IMR-90 (cell line): Measurements from ENCODE around the gene CIRBP. TPM values are rescaled to one million over a fixed set of nuclear protein-coding genes. Genes with fewer than 3 reads are reported as not detected.
A peak's percentile ranks its signal among the peaks of the same experiment; 100 is the strongest.

Experiments used
- ATAC-seq: fragments of 200-7000 bp; cut with Tn5 transposase; 2 replicates; pipeline ENCODE4 v1.9.1; 2020; ENCODE audit warnings: low read depth, mild to moderate bottlenecking, moderate library complexity
- BruUV-seq: library from RNA; stranded (reverse); fragments of 400-500 nt; replicated peaks from 2 replicates; lab custom pipeline; 2021; lab: Mats Ljungman, UMichigan
- CTCF ChIA-PET: fragments of 300-600 bp; formaldehyde crosslinking; extraction: SDS; loops from one replicate; lab custom pipeline; 2021; ENCODE audit warnings: antibody characterized with exemption; lab: Yijun Ruan, JAX
- POLR2A ChIA-PET: fragments of 300-600 bp; sonication (Branson Sonifier 250); formaldehyde crosslinking; loops from one replicate; lab custom pipeline; 2022; ENCODE audit warnings: antibody characterized with exemption; ENCODE audit not compliant: unreplicated experiment; lab: Charles Lee
- DNase-seq: peaks from one replicate; pipeline ENCODE4 v3.0.0; 2013
- H2AFZ ChIP-seq: replicated peaks from 2 replicates; pipeline ENCODE3; 2013; ENCODE audit warnings: low read length, mild to moderate bottlenecking; ENCODE audit not compliant: poor library complexity
- H2AK5ac ChIP-seq: 2 replicates; pipeline ENCODE4 v1.6.1; 2013; ENCODE audit warnings: low read depth, low read length, inconsistent platforms
- H2AK9ac ChIP-seq: replicated peaks from 2 replicates; pipeline ENCODE3; 2013; ENCODE audit warnings: mild to moderate bottlenecking, low read depth, low read length, moderate library complexity; ENCODE audit not compliant: poor library complexity
- H2BK120ac ChIP-seq: 2 replicates; pipeline ENCODE4 v1.6.1; 2013; ENCODE audit warnings: low read depth, low read length, inconsistent platforms
- H2BK15ac ChIP-seq: 3 replicates; pipeline ENCODE4 v1.6.1; 2013; ENCODE audit warnings: low read depth, low read length, inconsistent platforms
- H2BK20ac ChIP-seq: 2 replicates; pipeline ENCODE4 v1.6.1; 2013; ENCODE audit warnings: low read depth, mild to moderate bottlenecking, inconsistent platforms, low read length, moderate library complexity
- H2BK5ac ChIP-seq: 2 replicates; pipeline ENCODE4 v1.6.1; 2013; ENCODE audit warnings: mild to moderate bottlenecking, low read depth, low read length, inconsistent platforms; ENCODE audit not compliant: poor library complexity, severe bottlenecking
- H3K14ac ChIP-seq: replicated peaks from 2 replicates; pipeline ENCODE4 v1.6.1; 2013; ENCODE audit warnings: low read depth, low read length, inconsistent platforms
- H3K18ac ChIP-seq: 2 replicates; pipeline ENCODE4 v1.6.1; 2013; ENCODE audit warnings: low read depth, low read length, control low read depth
- H3K23ac ChIP-seq: 2 replicates; pipeline ENCODE4 v1.6.1; 2013; ENCODE audit warnings: low read depth, low read length, inconsistent platforms
- H3K27ac ChIP-seq: 2 replicates; pipeline ENCODE4 v1.5.1; 2013; ENCODE audit warnings: mild to moderate bottlenecking, control low read depth, low read length; ENCODE audit not compliant: insufficient read depth
- H3K27me3 ChIP-seq: 2 replicates; pipeline ENCODE4 v1.6.1; 2013; ENCODE audit warnings: low read length; ENCODE audit not compliant: control insufficient read depth, insufficient read depth
- H3K36me3 ChIP-seq: 2 replicates; pipeline ENCODE4 v1.6.1; 2013; ENCODE audit warnings: low read length, mixed read lengths; ENCODE audit not compliant: control insufficient read depth, insufficient read depth
- H3K4ac ChIP-seq: 2 replicates; pipeline ENCODE4 v1.6.1; 2013; ENCODE audit warnings: low read depth, low read length, inconsistent platforms
- H3K4me1 ChIP-seq: 2 replicates; pipeline ENCODE4 v1.6.1; 2013; ENCODE audit warnings: low read length, mixed read lengths; ENCODE audit not compliant: control insufficient read depth, insufficient read depth
- H3K4me2 ChIP-seq: 2 replicates; pipeline ENCODE4 v1.6.1; 2013; ENCODE audit warnings: low read depth, mild to moderate bottlenecking, control low read depth, low read length, moderate library complexity
- H3K4me3 ChIP-seq: 2 replicates; pipeline ENCODE4 v1.5.1; 2013; ENCODE audit warnings: low read depth, mild to moderate bottlenecking, control low read depth, low read length, moderate library complexity; ENCODE audit not compliant: insufficient read depth
- H3K56ac ChIP-seq: 2 replicates; pipeline ENCODE4 v1.6.1; 2013; ENCODE audit warnings: low read length, inconsistent platforms; ENCODE audit not compliant: insufficient read depth; ENCODE audit errors: extremely low read depth
- H3K79me1 ChIP-seq, 2 experiments: 2 replicates each; pipeline ENCODE4 v1.6.1; 2013; ENCODE audit warnings: low read length in 2 of 2, inconsistent platforms in 1 of 2, low read depth in 1 of 2
- H3K9ac ChIP-seq: 2 replicates; pipeline ENCODE4 v1.6.1; 2013; ENCODE audit warnings: low read depth, low read length, control low read depth
- H3K9me1 ChIP-seq: 2 replicates; pipeline ENCODE4 v1.6.1; 2013; ENCODE audit warnings: low read length, inconsistent platforms; ENCODE audit not compliant: insufficient read depth
- H3K9me3 ChIP-seq: 2 replicates; pipeline ENCODE4 v1.6.1; 2013; ENCODE audit warnings: low read length; ENCODE audit not compliant: control insufficient read depth, insufficient read depth
- H4K20me1 ChIP-seq: 2 replicates; pipeline ENCODE4 v1.6.1; 2013; ENCODE audit warnings: low read length, inconsistent platforms; ENCODE audit not compliant: insufficient read depth
- H4K5ac ChIP-seq: 2 replicates; pipeline ENCODE4 v1.6.1; 2013; ENCODE audit warnings: mild to moderate bottlenecking, low read depth, low read length, control low read depth
- H4K8ac ChIP-seq, 2 experiments: 2 replicates each; pipeline ENCODE4 v1.6.1; 2013; ENCODE audit warnings: low read depth in 2 of 2, low read length in 2 of 2, control low read depth in 1 of 2, inconsistent platforms in 1 of 2
- H4K91ac ChIP-seq: 2 replicates; pipeline ENCODE4 v1.6.1; 2013; ENCODE audit warnings: low read depth, low read length, inconsistent platforms; ENCODE audit not compliant: insufficient read depth
- FOS ChIP-seq: fragments of 150-350 bp; IDR thresholded peaks from 2 replicates; pipeline ENCODE4 v1.6.1; 2016; ENCODE audit warnings: low read depth, low read length
- RCOR1 ChIP-seq: IDR thresholded peaks from 2 replicates; pipeline ENCODE4 v1.6.1; 2012; ENCODE audit warnings: mild to moderate bottlenecking, low read length, improper control_type of control experiment; ENCODE audit not compliant: insufficient replicate concordance
- whole genome bisulfite sequencing, 2 experiments: methylation state at CpG; one replicate each; pipeline versions ENCODE4 v1.1.5 to v1.1.7; 2013; ENCODE audit warnings: missing lambda C conversion rate in 2 of 2; ENCODE audit not compliant: insufficient read length in 1 of 2; ENCODE audit errors: extremely low coverage in 2 of 2; 5-methylcytosine and 5-hydroxymethylcytosine counted together
- dilution Hi-C: fragments of 300-500 bp; cut with HindIII; formaldehyde crosslinking; loops from one replicate; pipeline ENCODE4 v1.14.3; 2018; ENCODE audit warnings: low sequenced_read_pairs; ENCODE audit not compliant: unreplicated experiment
- in situ Hi-C: fragments of 300-500 bp; cut with MboI; formaldehyde crosslinking; loops from 3 replicates; pipeline ENCODE4 v1.14.3; 2019; ENCODE audit warnings: low sequenced_read_pairs, inconsistent platforms, mixed read lengths
- intact Hi-C: fragments of 100-400 bp; cut with micrococcal nuclease; formaldehyde crosslinking; loops from 2 replicates; pipeline ENCODE4 v1.10.0; 2022
- polyA plus RNA-seq, 3 experiments: library from polyadenylated mRNA; depleted of rRNA; stranded (reverse); fragments of >200 nt; gene quantifications; 2 replicates each; pipeline ENCODE4 v1.2.3, GENCODE V29; 2012; ENCODE audit warnings: low replicate concordance in 1 of 3
- total RNA-seq: library from RNA; depleted of rRNA; stranded (reverse); fragments of >200 nt; gene quantifications from 2 replicates; pipeline ENCODE4 v1.2.3, GENCODE V29; 2012
- TF ChIP-seq, protein P1 (sequence below): fragments of 150-350 bp; IDR thresholded peaks from 2 replicates; pipeline ENCODE4 v1.6.1; 2016; ENCODE audit warnings: low read depth, mild to moderate bottlenecking, low read length, moderate library complexity, borderline replicate concordance

CIRBP gene
- total and polyA plus RNA-seq, 2 of the 4 experiments (the other 2 are of a cell fraction), result 299 to 542 TPM

DNA sequence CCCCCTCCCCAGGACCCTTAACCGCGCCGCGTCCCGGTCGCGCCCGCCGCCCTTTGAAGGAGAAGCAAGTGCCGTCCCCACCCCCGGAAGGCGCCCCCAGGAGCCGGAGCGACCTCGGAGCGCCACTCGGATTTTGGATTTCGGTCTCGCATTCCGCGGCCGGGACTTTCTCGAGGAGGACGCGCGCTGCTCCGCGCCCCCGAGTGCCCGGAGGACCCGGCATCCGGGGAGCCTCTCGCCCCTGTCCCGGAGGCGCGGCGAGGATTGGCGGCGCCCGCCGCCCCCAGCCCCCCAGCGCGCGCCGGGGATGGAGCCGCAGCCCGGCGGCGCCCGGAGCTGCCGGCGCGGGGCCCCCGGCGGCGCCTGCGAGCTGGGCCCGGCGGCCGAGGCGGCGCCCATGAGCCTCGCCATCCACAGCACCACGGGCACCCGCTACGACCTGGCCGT, 19.1 kb upstream of the CIRBP start:
- ChIA-PET CTCF (no interaction called here), POLR2A (interaction anchor here (0.5 kb wide), 1 partner anchor 8 kb away, joined by 4 read pairs; no protein-coding TSS in a partner anchor)
- no peaks in the 10 kb centered on the region for H3K9me3 ChIP-seq
- H3K4ac ChIP-seq, result peak overlapping the region; percentile 47; the same call in 1 of the 2 replicates
- peak overlapping the region; percentile 94 for H3K4me3 ChIP-seq
- no peak overlapping the region for H2BK15ac ChIP-seq
- peak overlapping the region; percentile 56 for H2AFZ ChIP-seq
- H3K27me3 ChIP-seq, result no peaks in the 10 kb centered on the region
- peak overlapping the region; percentile 95 for H2AK9ac ChIP-seq
- H3K9me1 ChIP-seq, result no peaks in the 10 kb centered on the region
- dilution Hi-C loops, result no loop called here
- H4K5ac ChIP-seq, result no peak overlapping the region
- peak overlapping the region; percentile 84 for H3K9ac ChIP-seq
- no peak overlapping the region for H4K91ac ChIP-seq
- H4K8ac ChIP-seq, result no peak overlapping the region
- peaks cover 0 to 36% of the 10 kb centered on the region in 2 experiments; a peak in 2 of 4 replicates for H3K79me1 ChIP-seq
- BruUV-seq, result TSS peak; percentile 77
- no peak overlapping the region for H3K14ac ChIP-seq
- H2BK5ac ChIP-seq, result peak overlapping the region; percentile 76
- peaks cover 64% of the 10 kb centered on the region for H4K20me1 ChIP-seq
- no peak for ATAC-seq
- no peak overlapping the region for H3K23ac ChIP-seq
- TF ChIP-seq FOS (no peak), RCOR1 (no peak)
- TF ChIP-seq, protein P1, sequence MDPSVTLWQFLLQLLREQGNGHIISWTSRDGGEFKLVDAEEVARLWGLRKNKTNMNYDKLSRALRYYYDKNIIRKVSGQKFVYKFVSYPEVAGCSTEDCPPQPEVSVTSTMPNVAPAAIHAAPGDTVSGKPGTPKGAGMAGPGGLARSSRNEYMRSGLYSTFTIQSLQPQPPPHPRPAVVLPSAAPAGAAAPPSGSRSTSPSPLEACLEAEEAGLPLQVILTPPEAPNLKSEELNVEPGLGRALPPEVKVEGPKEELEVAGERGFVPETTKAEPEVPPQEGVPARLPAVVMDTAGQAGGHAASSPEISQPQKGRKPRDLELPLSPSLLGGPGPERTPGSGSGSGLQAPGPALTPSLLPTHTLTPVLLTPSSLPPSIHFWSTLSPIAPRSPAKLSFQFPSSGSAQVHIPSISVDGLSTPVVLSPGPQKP, result no peak
- no peak for DNase-seq
- H3K4me2 ChIP-seq, result no peak overlapping the region
- no peak overlapping the region for H2BK20ac ChIP-seq
- intact Hi-C loops, result loop anchor here (1.0 kb wide), 1 partner anchor 19 kb away; the partner anchor contains the start of gene CIRBP
- peaks cover 20% of the 10 kb centered on the region for H3K4me1 ChIP-seq
- in situ Hi-C loops, result no loop called here
- H3K18ac ChIP-seq, result no peak overlapping the region; the same call in 1 of the 2 replicates
- WGBS, 2 experiments, result 1% methylated on average over 41 of the region's 67 CpGs; no CpG with 5 or more reads in 1 of the 2 experiments
- peaks cover 36% of the 10 kb centered on the region for H3K36me3 ChIP-seq
- peak overlapping the region; percentile 91 for H3K27ac ChIP-seq
- no peak overlapping the region for H2AK5ac ChIP-seq
- H2BK120ac ChIP-seq, result no peak overlapping the region
- no peak overlapping the region for H3K56ac ChIP-seq
